ENCODE data around the gene GRIN2A.

Gene GRIN2A

DNA sequence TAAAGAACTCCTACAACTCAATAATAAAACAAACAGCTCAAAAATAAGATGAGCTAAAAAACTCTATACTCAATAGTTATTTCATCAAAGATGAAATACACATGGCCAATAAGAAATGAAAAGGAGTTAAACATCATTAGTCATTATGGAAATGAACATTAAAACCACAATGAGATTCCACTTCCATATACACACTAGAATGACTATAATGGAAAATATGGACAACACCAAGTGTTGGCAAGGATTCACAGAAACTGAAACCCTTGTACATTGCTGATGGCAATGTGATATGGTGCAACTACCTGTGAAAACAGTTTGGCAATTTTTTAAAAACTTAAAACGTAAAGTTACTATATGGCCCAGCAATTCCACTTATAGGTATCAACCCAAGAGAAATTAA is 91.4 kb downstream of the GRIN2A start:
- no peak overlapping the region for H3K4me3 ChIP-seq (ENCODE audit: low read depth, low read length)

GRCh38 chr16:10088380-10088793 is 93.8 kb downstream of the GRIN2A start:
- no peak overlapping the region for H3K4me3 ChIP-seq (ENCODE audit: low read depth, low read length)

- H3K4me3 ChIP-seq (ENCODE audit: low read depth, low read length): no peak overlapping the region
Observed at GRCh38 chr16:10087151-10087550, 95.1 kb downstream of the GRIN2A start.

DNA sequence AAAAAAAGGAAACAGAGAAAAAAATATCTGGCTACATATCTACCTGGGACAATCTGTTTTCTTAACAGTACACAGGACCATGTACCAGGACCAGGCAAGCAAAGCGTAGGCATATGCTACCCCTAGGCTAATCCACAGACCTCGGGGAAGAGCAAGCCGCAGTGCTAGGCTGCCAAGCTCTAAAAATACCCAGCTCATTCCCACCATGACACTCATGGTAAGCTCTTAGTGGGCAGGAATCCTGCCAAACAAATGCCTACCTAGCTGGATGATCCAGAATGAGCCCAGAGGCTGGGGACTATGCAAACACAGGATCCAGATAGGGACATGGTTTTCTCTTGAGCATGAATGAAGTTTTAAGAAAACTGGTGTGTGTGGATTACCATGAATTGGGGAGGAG is 95.6 kb downstream of the GRIN2A start:
- H3K4me3 ChIP-seq (ENCODE audit: low read depth, low read length): no peak overlapping the region

DNA sequence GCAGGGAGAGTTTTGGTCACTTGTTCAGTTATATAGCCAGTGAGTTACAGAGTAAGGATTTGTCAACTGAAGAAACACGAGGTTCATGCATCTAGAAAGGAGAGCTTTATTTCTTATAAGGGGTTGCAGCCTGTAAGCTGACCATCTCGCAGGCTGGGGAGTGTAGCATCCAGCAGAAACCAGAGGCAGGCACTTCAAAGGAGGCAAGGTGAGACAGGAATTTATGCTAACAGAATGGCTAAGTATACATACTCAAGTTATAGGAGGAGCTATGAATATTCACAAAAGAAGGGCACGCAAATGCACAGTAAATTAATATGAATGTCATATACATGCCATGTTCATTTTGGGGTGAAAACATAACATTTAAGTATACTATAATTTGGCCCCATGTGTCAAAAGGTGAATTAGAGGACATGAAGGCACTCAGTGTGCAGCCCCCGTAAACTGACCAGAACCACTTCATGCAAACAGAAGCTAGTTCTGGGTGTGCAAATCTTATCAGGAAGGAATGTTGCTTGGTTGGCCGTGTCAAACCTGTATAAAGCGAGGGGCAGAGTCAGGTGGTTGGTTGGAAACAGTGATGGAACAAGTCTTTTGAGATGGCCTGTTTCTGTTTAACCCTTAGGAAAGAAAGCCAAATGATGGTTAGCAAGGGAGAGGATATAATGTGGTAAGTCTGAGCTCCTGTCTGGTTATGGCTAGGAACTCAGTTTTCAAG is 97.0 kb downstream of the GRIN2A start:
- H3K4me3 ChIP-seq (ENCODE audit: low read depth, low read length): no peak overlapping the region

DNA sequence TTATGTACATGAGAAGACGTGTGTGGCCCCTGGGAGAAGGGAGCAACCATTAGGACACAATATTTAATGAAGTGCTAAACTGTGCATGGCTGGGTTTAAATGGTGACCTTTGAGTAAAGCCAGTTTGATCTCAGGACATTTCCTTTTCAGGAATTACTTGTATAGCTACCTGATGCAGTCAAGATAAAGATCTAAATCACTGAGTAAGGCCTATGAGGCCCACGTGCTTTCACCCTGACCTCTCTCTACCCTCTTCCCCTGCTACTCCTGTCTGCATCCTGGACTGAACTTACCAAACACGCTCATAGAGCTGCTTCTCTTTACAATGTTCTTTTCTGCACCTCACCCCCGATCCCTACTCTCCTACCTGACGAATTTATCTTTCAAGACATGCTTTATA is 98.9 kb downstream of the GRIN2A start:
- H3K4me3 ChIP-seq (ENCODE audit: low read depth, low read length): no peak overlapping the region

DNA sequence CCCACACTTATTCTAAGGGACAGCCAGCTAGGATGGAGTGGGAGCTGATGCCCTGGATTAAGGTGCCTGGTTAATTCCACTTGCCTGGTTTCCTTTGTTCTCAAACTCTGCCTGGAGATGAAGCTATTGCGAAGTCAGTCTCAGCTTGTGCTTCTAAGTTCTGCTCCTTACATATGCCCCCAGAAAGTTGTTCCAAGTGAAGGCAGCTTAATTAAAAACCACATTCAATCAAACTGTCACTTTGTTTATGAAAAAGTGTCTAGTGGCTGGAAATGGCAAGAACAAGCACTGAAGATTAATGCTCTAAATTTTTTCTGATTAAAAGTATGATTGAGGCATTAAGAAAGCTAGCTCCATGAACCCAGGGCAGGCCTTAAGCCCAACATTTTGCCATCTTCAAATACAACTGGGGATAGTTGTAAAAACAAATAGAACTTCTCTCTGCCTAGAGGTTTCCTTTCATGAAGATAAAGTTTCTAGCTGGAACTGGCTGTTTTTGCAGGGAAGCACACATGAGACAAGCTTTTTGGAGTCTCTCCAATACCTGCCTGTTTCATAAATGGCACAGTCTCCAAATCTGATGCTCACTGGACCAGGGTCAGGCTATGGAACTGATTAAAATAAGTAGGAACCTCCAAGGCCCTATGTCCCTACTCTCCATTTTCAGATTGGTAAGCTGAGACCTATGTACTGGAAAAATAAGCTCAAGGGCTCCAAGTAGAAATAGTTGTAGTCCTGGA is 100.9 kb downstream of the GRIN2A start:
- no peak overlapping the region for H3K4me3 ChIP-seq (ENCODE audit: low read depth, low read length)

- H3K4me3 ChIP-seq (ENCODE audit: low read depth, low read length): no peak overlapping the region
Observed at GRCh38 chr16:10080051-10080772, 102.0 kb downstream of the GRIN2A start.

GRCh38 chr16:10078541-10078949 is 103.7 kb downstream of the GRIN2A start:
- H3K4me3 ChIP-seq (ENCODE audit: low read depth, low read length): no peak overlapping the region

DNA sequence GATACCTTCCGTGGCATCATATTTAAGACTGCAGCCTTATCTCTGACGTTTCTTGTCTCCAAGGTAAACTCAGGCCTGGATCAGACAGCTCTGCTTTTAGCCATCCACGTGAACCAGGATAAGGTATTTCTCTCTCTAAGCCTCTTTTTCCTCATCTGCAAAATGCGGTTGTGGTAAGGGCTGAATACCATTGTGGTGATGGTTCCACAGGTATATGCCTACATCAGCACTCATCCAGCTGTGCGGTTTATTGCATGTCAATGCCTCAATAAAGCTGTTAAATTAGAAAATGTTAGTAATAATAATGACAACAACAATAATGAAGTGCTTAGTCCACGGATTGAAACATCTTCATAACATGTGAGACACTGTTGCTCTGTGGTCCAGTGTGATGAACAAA is 104.4 kb downstream of the GRIN2A start:
- no peak overlapping the region for H3K4me3 ChIP-seq (ENCODE audit: low read depth, low read length)

- H3K4me3 ChIP-seq (ENCODE audit: low read depth, low read length): no peak overlapping the region
Observed at GRCh38 chr16:10076037-10076436, 106.2 kb downstream of the GRIN2A start.

- no peak overlapping the region for H3K4me3 ChIP-seq (ENCODE audit: low read depth, low read length)
Observed at GRCh38 chr16:10070591-10070990, 111.6 kb downstream of the GRIN2A start.

DNA sequence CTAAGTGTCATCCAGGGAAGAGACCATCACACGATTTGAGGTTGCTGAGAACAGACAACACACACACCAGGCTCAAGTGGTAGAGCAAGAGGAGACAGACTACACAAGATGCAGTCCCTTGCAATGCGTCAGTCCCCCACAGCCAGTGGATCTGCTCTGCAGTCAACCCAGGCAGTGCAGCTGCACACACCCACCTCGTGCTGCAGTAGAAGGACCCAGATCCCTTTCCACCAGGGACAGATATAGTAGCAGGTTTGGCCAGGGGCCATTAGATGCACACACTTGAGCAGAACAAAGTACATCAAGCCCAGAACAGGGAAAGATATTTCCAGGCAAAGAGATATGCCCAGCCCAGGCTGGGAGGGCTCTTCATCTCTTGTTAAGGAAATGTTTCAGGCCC is 112.9 kb downstream of the GRIN2A start:
- H3K4me3 ChIP-seq (ENCODE audit: low read depth, low read length): no peak overlapping the region

DNA sequence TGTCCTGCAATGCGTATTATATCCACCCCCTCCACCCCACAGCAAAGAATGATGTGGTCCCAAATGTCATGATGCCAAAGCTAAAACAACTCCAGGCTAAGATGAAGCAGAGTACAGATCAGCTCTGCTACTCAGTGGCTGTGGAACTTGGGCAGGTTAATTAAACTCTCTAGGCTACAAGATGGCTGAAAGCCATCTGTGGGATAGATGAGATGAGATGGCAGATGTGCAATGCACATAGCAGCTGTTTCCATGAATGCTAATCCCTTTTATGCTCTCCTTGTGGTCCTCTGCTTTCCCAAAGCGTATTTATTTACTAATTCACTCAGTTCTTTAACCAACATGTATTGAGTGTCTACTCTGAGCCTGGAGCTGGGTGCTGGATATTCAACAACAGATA is 114.4 kb downstream of the GRIN2A start:
- H3K4me3 ChIP-seq (ENCODE audit: low read depth, low read length): no peak overlapping the region

GRCh38 chr16:10067406-10067805 is 114.8 kb downstream of the GRIN2A start:
- no peak overlapping the region for H3K4me3 ChIP-seq (ENCODE audit: low read depth, low read length)

- no peak overlapping the region for H3K4me3 ChIP-seq (ENCODE audit: low read depth, low read length)
Observed at GRCh38 chr16:10065019-10065418, 117.2 kb downstream of the GRIN2A start.

DNA sequence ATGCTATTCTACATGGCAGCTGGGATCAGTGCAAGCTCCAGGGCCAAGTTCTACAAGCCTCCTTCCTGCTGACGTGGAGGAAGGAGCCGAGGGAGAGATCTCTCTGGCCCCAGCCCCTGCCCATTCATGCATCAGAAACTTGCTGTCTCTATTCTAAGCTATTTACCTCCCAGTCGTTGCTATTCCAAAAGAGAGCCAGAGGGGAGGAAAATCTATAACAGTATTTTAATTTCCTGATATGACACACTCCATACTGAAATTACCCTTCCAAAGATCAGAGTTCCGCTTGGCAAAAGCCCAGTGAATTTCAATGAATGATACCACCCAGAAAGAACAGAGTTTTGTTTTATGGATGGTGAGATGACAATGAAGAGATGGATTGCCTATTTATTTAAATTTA is 133.4 kb downstream of the GRIN2A start:
- no peak overlapping the region for H3K4me3 ChIP-seq (ENCODE audit: low read depth, low read length)

- H3K4me3 ChIP-seq (ENCODE audit: low read depth, low read length): no peak overlapping the region
Observed at GRCh38 chr16:10045947-10046346, 136.3 kb downstream of the GRIN2A start.

DNA sequence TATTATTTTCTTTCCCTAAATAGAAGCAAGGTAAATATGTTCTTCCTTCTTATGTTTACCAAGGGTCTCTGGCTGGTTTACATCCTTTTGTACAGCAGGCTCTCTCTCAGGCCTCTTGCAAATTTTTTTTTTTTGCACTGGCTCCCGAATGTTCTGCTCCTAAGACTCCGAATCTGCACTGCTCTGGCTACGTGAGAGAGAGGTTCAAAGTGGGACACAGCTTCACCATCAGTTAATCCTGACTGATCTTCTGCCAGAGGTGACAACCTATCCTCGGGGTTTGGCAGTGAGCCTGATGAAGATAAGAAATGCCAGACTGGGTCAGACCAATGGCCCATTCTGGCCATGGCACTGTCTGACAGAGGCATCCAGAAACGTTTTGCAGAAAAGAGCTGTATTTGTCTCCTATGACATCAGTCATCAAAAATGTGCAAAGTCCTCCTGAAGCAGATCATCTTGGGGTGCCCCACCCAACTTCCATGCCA is 136.9 kb downstream of the GRIN2A start:
- no peak overlapping the region for H3K4me3 ChIP-seq (ENCODE audit: low read depth, low read length)

DNA sequence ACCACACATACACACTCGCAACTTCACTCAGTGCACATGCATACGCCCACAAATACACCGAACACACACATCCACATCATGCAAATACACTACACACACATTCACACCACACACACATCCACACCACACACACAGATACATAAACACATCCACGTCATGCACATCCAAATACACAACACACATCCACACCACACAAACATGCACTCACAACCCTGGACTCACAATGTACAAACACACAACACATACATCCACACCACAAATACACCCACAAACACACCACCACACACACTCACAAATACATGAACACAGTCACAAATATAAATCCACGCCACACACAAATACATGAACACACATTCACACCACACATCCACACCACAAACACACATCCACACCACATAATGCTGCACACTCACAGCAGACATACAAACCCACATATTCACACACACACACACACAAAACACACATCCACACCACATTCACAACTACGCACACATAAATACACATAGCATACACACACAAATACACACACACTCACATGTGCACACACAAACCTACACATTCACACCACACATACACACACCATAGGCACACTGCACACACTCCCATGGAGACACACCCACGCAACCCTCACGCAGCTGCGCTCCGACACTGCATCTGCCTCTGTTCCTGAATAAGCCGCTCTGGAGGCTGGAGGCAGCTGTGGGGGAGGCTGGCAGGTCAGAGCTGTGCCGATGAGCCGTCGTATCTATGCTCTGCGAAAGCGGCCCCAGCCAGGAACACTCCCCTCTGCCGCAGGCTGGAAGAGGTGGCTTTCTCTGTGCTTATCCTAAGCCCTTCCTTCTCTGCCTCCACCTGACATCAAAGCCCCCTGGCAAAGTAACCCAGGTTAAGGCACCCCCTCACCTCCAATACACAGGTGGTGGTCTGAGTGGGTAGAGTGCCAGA is 141.8 kb downstream of the GRIN2A start:
- no peak overlapping the region for H3K4me3 ChIP-seq (ENCODE audit: low read depth, low read length)

Data from iPS-11a (cell line).